GM19035 (cell line): Measurements from ENCODE around the gene TANK.
A peak's percentile ranks its signal among the peaks of the same experiment; 100 is the strongest.

Experiments
- ATAC-seq: cut with Tn5 transposase; IDR thresholded peaks from one replicate; pipeline ENCODE4 v1.9.1; 2021; ENCODE audit not compliant: unreplicated experiment

TANK gene

DNA sequence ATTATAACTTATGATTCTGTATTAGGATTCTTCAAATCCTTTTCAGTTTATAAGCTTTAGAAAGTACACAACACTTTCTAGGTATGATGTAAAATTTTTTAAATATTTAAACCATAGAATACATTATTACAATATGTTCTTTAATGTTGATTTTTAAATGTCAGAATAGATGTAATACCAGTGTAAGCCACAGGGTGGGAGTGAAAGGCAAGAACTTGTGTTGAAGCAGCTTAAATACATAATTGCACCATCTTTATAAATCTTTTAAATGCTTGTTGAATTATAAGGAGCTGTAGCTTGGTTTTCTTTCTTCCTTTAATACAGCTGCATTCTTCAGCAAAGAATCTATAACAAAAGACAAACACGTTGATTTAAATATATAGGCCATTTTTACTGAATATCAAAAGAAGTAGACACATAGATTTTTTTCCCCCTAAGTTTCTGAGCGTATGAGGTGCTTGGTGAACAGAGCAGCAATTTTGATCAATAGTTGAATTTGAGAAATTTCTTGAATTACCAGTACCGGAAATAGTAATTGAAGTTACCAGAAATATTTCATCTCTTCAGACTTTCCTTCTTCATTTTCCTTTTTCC lies 63.0 kb downstream of the TANK start:
- no peak for ATAC-seq

DNA sequence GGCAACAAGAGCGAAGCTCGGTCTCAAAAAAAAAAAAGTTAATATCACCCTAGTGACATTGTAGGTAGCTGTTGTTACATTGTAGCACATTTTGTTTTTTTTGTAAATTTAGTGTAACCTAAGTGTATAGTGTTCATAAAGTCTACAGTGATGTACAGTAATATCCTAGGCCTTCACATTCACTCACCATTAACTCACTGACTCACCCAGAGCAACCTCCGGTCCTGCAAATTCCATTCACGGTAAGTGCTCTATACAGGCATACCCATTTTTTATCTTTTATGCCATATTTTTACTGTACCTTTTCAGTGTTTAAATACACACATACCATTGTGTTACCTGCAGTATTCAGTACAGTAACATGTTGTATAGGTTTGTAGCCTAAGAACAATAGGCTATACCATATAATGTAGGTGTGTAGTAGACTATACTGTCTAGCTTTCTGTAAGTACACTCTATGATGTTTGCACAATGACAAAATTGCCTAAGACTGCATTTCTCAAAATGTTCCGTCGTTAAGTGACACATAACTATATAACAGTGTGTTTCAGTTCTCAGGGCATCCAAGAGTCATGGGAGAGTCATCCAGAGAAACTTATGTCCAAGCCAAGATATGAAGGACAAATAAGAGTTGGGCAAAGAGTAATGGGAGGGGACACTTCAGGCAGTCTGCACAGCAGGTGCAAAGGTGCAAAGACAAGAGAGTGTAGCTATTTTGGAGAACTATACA lies 68.4 kb downstream of the TANK start:
- no peak for ATAC-seq

DNA sequence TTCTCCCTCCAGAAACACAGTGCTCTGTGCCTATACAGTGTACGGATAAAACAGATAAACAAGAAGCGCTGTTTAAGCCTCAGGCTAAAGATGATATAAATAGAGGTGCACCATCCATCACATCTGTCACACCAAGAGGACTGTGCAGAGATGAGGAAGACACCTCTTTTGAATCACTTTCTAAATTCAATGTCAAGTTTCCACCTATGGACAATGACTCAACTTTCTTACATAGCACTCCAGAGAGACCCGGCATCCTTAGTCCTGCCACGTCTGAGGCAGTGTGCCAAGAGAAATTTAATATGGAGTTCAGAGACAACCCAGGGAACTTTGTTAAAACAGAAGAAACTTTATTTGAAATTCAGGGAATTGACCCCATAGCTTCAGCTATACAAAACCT lies 70.7 kb downstream of the TANK start:
- ATAC-seq, result no peak

DNA sequence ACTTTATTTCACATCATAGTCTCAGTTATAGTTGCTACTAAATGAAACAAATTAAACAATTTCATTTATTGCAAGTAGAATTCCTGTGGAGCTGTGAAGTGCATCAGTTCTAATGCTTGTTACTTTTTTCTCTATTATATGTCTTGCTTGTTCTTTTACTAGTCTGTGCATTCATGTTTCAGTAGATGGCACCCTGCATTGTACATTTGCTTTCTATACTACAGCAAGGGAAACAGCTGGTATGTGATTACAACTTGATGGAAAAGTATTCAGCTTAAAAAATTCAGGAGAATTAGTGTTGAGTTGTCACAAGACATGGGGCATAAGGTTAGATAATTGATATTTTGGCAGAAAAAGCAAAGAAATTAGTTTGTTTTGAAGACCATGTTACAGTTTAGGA lies 72.3 kb downstream of the TANK start:
- no peak for ATAC-seq

DNA sequence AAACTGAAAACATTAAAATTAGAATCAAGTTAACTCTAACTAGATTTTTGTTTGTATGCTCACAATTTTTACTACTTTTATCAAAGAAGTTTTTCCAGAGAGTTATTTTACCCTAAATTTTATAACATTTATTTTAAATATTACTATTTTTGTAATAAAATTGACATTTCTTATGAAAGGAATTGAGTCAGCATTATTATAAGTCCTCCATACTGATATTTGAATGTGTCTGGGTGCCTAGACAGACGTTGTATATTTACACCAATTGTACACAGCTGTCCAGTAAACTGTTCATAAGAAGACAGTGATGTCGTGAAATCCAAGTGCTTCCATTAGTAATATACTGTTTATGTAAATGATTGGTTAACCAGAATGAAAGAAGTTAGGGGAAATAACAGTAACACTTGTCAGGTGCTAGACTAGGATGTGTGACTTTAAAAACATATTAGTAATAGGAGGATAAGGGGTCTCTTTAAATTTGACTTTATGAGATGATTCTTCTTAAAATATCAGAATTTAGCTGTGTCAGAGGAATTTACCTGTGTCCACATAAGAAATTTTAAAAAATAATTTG lies 73.7 kb downstream of the TANK start:
- peak; percentile 41 for ATAC-seq

DNA sequence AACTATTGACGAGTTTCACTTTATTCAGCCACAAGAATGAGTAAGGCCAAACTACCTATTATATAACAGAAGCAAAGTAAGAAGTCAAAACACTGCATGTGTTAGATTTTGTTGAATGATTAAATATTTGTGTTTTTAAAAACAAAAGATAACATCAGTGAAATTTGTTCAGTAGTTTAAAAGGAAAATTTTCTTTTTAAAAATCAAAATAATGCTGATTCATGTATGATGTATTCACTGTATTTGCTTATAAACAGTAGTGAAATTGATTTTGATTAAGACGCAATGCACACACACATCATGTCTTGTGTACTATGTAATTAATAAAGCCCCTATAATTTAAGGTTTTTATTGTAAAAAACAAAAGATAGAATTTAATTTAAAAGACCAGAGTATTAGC lies 74.4 kb downstream of the TANK start:
- no peak for ATAC-seq

DNA sequence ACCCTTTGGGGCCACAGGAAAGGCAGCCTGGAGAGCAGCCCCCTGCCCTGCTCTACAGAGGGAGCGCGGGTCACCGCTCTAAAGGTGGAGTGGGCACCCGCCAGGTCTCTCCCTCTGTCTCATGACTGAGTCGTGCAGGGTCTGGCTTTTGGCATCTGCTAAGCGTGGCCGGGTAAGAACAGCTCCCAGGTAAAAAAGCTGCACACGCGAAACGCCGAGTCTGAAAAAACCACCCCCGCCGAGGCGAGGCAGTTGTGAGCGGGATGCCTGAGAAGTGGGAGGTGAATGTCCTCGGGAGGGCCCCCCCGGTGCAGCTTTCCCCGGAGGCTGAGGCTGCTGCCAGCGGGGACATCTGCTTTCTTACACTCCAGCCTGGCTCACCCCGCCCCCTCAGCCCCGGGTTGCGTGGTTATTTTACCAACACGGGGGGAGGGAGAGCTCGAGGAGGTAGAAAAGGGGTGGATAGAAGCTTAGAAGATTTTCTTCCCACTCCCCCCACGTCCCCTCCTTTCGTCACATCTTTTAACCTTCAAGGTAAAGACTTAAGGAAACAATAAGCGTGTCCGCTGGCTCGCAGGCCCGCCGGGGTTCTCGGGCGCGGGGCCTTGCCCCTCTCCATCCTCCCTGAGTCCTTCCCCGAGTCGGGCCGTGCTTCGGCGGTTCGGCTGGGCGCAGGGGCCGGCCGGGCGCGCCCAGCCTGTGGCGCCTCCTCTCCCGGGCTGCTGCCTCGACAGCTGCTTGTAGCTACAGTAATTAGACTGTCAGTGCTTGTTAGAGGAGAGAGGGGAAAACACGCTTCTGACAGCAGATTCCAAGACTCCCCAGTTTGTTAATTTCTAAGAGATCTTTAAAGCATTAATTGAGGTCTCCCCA lies 77.4 kb downstream of the TANK start:
- ATAC-seq, result peak; percentile 42

DNA sequence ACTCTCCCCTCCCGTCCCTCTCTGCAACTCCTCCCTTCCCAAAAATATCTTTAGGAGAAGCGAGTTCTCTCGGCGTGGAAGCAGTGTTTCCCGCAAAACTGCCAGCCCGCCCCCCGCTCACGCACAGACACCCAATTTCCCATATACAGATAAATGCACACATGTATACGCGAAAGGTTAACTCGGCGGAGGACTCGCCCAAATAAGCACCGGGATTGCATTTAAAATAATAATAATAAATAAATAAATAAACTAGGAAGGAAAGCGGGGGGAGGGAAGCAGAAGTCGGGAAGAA lies 78.0 kb downstream of the TANK start:
- no peak for ATAC-seq

DNA sequence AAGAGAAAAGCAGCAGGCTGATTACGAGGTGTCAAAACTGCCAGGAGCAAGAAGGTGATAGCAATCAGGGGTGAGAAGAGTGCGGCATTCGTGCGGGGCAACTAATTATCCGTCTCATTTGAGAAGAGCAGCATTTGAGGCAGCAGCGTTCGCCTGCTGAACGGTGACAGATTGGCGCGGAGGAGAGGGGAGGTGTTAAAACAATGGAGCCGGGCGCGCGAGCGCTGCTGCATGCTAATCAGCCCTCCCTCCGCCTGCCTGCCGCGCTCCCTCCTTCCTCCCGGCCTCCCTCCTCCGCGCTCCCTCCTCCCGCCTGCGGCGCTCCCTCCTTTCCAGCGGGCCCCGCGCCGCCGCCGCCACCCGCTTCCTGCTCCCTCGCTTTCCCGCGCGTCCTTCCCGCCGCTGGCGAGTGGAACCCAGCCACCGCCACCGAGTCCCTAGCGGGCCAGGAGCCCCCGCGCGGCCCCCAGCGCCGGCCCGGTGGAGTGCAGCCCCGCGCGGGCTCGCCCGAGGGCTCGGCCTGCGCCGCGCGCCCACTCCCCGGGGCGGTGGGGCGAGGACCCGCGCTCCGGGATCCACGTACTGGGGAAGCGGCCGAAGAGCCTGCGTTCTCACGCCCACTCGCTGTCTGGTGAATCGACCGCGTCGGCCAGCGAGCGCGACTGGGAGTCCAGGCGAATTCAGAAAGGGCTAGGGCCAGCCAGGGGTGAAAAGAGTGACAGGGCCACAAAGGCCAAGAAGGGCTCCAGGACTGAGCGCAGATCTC lies 78.5 kb downstream of the TANK start:
- ATAC-seq, result peak; percentile 44

DNA sequence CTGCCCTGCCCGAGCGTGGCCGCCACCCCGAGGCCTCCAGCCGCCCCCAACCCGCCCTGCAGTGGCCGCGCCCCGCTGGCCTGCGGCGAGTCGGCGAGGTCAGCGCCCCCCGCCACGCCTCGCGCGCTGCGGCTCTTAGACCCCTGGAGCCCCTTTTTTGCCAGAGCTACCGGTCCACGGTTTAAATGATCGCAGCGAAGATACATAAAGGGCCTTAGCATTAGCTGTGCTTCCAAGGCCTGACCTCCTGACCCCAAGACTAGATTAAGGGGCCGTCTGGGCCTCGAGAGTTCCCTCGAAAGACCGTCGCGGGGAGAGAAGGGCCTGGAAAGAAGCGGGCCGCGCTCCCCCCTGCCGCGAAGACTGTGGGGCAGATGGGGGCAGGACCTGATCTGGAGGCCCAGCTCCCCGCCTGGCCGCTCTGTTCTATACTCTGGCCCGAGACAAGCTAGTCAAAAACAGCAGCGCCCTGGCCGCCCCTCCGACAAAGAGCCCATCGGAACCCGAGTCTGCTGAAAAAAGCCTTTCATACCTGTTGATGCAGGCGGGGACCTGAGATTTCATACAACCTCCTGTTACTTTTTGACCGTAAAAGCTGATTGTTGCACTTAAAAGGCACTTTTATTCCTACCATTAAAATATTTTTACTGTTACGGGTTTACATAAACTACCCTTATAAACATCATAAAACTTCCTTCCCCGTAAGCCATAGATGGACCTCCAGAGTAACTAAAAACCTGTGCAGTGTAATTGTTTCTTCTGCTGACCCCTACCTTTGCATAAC lies 79.3 kb downstream of the TANK start:
- no peak for ATAC-seq

DNA sequence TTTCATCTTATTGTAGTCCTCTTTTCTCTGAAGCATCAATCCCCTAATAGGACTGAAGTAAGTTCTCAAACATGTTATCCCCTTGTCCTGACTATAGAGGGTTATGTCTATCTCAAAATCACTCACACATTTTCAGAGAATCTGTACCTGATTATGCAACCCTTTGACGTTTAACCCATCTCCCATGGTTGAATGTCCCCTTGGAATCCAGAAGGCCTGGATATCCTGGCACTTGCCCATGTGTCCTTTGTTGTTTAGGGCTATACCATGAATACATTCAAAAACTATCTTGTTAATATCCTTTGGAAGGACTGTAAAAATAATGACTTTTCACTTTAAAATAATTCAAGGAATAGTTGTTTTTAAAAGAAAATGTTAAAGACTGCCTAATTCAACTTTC lies 81.7 kb downstream of the TANK start:
- no peak for ATAC-seq

DNA sequence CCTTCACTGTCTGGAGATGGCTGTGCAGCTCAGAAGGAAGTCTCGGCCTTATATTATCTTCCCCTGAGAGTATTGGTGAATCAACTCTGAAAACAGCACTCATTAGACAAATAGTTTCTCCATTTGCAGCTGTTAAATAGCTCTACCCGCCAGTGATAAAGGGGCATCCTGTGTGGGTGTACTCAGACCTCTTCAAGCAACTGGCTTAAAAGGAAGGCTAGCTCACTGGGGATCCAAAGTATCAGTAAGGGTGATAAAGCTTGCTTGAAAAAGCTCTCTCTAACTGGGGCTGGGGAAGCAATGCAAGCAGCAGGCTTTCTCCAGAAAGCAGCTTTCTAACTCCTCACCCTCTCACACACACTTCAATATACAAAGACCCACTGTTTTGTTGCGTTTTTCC lies 83.1 kb downstream of the TANK start:
- peak; percentile 15 for ATAC-seq

DNA sequence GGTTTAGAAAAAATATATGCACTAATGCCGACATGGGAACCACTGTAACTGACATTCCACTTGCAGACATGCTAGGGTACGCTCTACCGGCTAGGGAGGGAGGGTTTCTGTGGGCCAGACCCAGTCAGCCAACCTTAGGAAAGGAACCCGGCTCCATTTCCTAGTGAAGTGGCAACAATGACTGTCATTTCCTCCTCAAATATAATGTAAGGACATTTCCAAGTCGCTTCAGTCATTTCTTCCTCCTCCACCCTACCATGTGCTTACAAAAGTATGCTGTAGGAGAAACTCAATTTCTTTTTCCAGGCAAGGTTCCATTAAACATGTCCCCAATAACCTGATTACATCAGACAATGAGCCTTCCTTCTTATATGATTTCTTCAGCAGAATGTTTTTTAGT lies 83.7 kb downstream of the TANK start:
- ATAC-seq, result no peak

DNA sequence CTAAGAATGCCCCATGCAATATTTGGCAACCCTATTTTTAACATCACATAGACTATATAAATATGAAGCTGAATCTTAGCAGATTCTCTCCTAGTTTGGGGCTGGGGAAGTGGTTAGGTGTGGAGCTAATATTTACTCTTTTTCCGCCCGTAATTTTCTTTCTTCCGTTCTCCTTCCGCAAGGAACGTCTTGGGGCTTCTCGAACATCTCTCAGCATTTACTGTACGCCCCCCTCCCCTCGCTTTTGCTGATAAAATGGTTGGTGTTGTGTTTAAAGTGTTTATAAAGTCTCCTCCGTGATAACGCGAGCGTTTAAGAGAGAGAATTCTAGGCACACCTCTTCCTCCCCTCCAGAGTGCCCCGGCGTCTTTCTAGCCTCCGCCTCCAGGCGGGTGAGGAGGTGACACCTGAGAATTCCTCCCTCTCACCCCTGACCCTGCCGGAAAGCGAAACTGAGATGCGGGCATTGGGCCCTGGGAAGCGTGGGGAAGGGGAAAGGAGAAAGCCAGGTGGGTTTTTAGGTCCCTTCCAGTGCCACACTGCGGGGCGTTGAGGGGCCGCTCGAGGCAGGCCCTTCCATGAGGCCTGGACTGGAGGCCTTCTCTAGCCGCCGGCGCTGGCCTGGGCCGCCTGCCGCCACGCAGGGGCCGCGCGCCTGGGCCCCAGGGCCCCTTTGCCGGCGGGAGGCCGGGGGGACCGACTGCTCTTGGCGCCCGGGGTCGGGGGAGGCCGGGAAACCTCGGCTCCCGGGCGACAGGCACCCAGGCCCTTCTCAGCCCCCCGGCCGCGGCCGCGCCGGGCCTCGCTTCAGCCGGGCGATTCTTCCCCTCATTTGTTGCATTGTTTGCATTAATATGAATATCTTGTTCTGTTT lies 84.4 kb downstream of the TANK start:
- ATAC-seq, result peak; percentile 85

DNA sequence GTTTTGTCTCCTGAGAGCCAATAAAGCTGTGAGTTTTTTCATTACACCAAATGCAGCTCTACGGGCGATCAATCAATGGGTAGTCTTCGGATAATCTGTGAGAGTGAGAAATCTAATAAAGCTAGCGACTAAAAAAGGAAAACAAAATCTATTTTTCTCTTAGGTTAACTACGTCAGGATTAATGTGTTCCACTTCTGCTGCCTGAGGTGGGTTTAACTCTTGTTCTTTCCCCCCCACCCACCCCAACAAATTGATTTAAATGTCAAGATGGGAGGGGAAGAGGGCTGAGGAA lies 85.0 kb downstream of the TANK start:
- ATAC-seq, result peak; percentile 1

DNA sequence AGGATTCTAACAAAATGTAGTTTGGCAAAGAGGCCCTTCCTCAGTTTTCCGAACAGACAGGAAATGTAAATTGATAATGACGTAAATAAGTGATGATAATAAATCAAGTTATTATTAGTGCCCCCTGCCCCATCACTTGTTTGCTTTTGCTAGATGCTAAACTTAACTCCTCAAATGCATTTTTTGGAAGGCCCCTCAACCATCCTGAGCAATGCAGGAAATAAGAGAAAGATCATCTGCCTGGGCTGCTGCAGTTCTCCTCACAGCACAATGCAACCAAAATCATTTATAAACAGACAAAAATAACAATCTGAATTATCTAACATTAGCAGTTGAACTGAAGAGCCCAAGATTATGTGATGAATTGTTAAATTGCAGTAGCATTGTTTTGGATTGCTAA lies 85.4 kb downstream of the TANK start:
- no peak for ATAC-seq

DNA sequence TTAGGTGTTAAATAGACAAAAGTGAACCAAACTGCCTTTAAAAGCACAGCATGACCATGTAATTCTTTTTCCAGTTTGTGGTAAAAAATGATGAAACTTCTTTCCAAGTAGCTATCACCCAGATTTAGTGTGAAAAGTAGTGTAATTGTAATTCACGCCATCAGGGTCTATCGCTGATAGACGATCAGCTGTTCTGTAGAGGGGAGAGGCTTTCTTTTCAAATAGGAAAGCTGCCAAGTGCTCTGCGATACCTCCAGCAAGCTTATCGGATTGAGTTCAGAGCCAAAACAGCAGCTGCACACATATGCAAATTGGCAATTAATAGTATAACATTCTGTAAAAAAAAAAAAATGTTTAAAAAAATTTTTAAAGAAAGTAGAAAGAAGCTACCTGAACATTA lies 86.1 kb downstream of the TANK start:
- ATAC-seq, result no peak

DNA sequence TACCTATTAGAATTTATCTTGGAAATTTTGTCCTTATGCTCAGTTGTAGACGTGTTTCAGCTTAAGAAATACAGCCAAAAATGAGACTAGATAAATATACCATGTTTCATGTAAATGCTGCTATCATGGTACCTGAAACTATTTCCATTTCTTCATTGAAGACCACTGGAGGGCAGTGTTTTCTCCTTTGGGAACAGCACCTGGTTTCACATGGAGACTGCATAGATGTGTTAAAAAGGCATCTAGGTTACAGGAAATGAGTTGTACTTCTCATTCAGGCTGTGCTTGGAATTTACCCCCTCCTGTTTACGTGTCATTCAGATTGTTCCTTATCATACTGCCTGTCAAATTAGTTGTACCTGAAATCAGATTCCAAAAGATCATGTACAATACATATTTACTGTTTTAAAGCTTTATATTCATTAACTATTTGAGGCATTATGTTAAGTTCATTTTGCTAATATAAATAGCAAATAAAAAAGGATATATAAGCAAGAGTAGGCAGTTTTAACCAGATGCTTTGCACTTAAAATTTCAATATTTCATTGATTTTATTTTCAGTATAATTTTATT lies 90.7 kb downstream of the TANK start:
- peak; percentile 54 for ATAC-seq
